IPS-18a (cell line): ENCODE measurements around the gene CLTRN.

ENCODE experiments used
- H3K27ac ChIP-seq: one replicate; pipeline ENCODE4 v1.5.1; 2013; ENCODE audit warnings: low read length
- H3K27me3 ChIP-seq: one replicate; pipeline ENCODE4 v1.6.1; 2013; ENCODE audit warnings: mild to moderate bottlenecking, low read length; ENCODE audit not compliant: control insufficient read depth, insufficient read depth
- H3K36me3 ChIP-seq: one replicate; pipeline ENCODE4 v1.6.1; 2013; ENCODE audit warnings: low read depth, low read length; ENCODE audit not compliant: control insufficient read depth
- H3K4me1 ChIP-seq: one replicate; pipeline ENCODE4 v1.6.1; 2013; ENCODE audit warnings: low read depth, low read length; ENCODE audit not compliant: control insufficient read depth
- H3K4me3 ChIP-seq: one replicate; pipeline ENCODE4 v1.5.1; 2013; ENCODE audit warnings: low read length
- H3K9ac ChIP-seq: one replicate; pipeline ENCODE4 v1.6.1; 2013; ENCODE audit warnings: mild to moderate bottlenecking, low read length, moderate library complexity
- H3K9me3 ChIP-seq: one replicate; pipeline ENCODE4 v1.6.1; 2013; ENCODE audit warnings: low read depth, low read length; ENCODE audit not compliant: control insufficient read depth

Gene CLTRN

DNA sequence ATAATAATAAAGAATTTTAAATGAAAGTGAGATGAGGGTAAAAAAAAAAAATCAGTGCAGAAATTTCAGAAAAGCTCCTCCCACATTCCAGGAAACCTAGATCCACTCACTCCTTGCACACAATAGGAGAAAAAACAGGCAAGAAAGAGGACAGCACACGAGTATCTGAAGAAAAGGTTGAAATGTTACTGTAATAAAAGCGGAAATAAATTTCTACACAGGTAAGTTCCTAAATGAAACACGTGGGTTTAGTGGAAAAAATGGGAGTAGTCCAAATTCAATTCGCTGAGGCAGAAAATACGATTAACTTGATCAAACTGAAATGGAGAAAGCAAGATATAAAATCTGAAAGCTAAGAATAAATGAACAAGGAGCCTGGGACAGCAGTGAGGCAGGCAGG, 61.8 kb downstream of the CLTRN start:
- Histone ChIP-seq H3K4me3 (no peak overlapping the region), H3K4me1 (no peaks in the 10 kb centered on the region), H3K36me3 (no peaks in the 10 kb centered on the region), H3K27me3 (no peaks in the 10 kb centered on the region), H3K27ac (no peak overlapping the region), H3K9ac (no peak overlapping the region), H3K9me3 (no peaks in the 10 kb centered on the region)

DNA sequence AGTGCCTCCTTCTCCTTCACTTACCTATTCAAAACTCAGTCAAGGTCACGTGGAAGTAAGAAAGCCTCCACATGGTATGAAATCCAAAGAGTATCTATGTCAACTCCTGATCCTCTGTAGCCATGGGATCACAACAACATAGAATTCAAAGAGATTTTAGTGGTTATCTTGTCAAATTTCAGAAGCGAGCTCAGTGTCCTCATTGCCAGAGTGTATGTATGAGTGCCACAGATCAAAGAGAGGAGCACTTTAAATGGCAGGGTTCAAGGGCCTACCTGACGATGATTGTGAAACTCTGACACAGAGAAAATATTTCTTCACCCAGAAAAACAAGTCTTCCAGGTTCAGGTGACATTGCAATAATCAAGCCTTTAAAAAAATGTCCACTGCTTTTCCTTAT, 62.7 kb downstream of the CLTRN start:
- no peaks in the 10 kb centered on the region for H3K36me3 ChIP-seq
- H3K4me1 ChIP-seq, result no peaks in the 10 kb centered on the region
- H3K9me3 ChIP-seq, result no peaks in the 10 kb centered on the region
- H3K4me3 ChIP-seq, result no peak overlapping the region
- H3K9ac ChIP-seq, result no peak overlapping the region
- H3K27ac ChIP-seq, result no peak overlapping the region
- no peaks in the 10 kb centered on the region for H3K27me3 ChIP-seq

DNA sequence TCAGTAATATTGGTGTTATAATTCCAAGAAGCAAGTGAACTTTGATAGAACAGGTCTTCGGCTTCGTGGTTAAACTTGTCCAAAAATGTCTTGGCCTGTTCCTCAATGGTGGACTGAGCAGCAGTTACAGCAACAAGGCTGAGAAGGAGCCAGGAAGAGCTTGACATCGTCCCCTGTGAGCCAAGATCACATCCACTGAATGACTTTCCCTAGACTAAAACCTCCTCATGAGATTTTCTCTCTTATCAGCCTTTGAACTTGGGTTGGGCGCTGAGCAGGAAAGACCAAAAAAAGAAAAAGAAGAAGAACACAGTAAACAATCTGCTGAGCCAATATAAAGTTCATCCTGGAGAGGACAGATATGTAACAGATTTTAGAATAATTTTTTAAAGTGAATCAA, 63.9 kb downstream of the CLTRN start, which contains the start of gene ACE2:
Gene ACE2, minus strand, starts transcription at position 216 of the 400 bp plus-strand sequence. Its CDS starts 49 bp downstream, at position 167.
- Histone ChIP-seq H3K27me3 (no peaks in the 10 kb centered on the region), H3K4me1 (no peaks in the 10 kb centered on the region), H3K9me3 (no peaks in the 10 kb centered on the region), H3K9ac (no peak within 1 kb of the TSS), H3K36me3 (no peaks in the 10 kb centered on the region), H3K4me3 (no peak within 1 kb of the TSS), H3K27ac (no peak within 1 kb of the TSS)

DNA sequence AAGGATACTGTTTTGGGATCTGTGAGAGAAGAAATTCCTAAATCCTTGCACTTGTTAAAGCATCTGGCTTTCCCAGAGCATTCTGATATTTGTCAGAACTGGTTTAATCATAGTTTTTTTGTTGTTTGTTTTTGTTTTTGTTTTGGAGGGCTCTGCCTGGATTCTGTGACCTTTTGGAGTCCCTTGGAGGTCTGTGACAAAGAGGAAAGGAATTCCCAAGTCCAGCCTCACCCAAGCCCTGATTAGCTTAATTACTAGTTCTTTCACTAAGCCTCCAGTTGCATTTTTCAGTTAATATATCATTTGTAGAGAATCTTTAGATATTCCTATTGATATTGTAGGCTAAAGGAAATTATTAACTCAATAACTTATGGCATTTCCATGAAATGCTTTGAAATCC, 64.6 kb downstream of the CLTRN start:
- no peak overlapping the region for H3K9ac ChIP-seq
- H3K4me1 ChIP-seq, result no peaks in the 10 kb centered on the region
- no peaks in the 10 kb centered on the region for H3K27me3 ChIP-seq
- no peaks in the 10 kb centered on the region for H3K9me3 ChIP-seq
- H3K4me3 ChIP-seq, result no peak overlapping the region
- H3K36me3 ChIP-seq, result no peaks in the 10 kb centered on the region
- no peak overlapping the region for H3K27ac ChIP-seq

DNA sequence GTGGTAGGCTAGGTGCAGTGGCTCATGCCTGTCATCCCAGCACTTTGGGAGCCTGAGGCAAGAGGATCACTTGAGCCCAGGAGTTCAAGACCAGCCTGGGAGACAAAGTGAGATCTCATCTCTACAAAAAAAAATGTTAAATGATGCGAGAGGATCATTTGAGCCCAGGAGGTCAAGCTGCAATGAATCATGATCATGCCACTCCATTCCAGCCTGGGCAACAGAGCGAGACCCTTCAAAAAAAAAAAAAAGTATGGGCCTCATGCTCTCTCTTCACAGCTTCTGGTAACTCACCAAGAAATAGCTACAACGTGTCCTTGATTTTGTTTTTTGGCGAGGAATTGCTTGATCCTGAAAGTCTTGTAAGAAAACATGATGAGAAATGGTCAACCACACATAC, 65.1 kb downstream of the CLTRN start:
- Histone ChIP-seq H3K4me3 (no peak overlapping the region), H3K36me3 (no peaks in the 10 kb centered on the region), H3K27ac (no peak overlapping the region), H3K9me3 (no peaks in the 10 kb centered on the region), H3K9ac (no peak overlapping the region), H3K27me3 (no peaks in the 10 kb centered on the region), H3K4me1 (no peaks in the 10 kb centered on the region)

DNA sequence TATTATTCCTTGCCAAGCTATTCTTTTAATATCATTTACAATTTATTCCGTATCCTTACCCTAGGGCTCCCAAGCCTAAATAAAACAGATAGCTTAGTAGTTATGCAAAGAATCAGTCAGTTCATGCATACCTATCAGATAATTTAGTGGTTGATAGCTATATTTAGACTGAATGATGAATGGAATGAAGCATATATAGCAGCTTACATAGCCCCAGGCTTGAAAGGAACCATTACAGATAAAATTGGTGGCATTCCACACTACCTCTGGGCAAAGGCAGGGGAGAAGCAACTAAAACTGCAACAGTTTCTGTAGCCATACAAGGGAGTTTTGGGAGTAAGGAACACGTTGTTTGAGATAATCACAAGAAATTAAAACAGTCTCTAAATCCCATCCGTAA, 66.6 kb downstream of the CLTRN start:
- Histone ChIP-seq H3K9me3 (no peaks in the 10 kb centered on the region), H3K27ac (no peak overlapping the region), H3K9ac (no peak overlapping the region), H3K4me3 (no peak overlapping the region), H3K4me1 (no peaks in the 10 kb centered on the region), H3K27me3 (no peaks in the 10 kb centered on the region), H3K36me3 (no peaks in the 10 kb centered on the region)

- Histone ChIP-seq H3K4me3 (no peak overlapping the region), H3K27me3 (no peaks in the 10 kb centered on the region), H3K9ac (no peak overlapping the region), H3K4me1 (no peaks in the 10 kb centered on the region), H3K36me3 (no peaks in the 10 kb centered on the region), H3K27ac (no peak overlapping the region), H3K9me3 (no peaks in the 10 kb centered on the region)
Observed at GRCh38 chrX:15594371-15594770, 70.2 kb downstream of the CLTRN start.

DNA sequence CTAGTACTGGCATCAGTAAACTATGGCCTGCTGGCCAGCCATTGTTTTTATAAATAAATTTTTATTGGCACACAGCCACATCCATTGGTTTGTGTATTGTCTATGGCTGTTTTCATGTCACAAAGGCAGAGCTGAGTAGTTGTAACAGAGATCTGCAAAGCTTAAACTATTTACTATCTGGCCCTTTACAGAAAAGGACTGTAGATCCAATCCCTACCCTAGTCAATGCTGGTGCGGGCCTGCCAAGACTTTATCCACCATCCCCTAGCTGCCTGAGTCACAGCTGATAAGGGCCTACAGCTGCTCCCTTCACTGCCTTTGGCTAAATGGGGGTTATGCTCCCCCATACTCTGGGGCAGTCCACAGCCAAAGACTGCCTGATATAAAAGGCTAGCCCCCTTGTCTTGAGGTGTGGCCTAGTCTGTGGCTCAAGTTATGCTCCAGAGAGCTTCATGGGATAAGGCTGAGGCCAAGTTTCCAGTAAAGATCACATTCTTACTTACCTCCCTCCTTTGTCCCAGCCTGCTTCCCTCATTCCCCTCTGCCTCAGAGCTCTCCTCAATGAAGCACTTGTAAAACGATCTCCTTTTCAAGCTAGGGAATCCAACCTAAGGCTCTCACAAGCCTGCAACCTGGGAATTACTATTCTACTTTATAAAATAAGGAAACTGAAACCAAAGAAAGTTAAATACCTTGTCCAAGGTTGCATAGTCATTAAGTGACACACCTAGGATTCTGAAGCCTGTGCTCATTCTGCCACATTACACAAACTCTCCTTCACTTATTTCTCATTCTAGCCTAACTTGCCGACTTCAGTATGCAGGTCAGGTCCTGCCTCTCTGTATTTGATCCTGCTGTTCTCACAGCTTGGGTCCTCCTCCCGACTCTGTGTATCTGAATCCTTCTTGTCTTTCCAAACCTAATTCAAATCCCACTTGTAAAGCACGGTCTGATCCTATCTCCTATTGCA, 84.5 kb downstream of the CLTRN start:
- Histone ChIP-seq H3K36me3 (no peaks in the 10 kb centered on the region), H3K9ac (no peak overlapping the region), H3K4me3 (no peak overlapping the region), H3K27ac (no peak overlapping the region), H3K4me1 (peaks cover 16% of the 10 kb centered on the region), H3K9me3 (no peaks in the 10 kb centered on the region), H3K27me3 (no peaks in the 10 kb centered on the region)
